ENCODE measurements around the gene ENOSF1.

- TF ChIP-seq, protein P1, sequence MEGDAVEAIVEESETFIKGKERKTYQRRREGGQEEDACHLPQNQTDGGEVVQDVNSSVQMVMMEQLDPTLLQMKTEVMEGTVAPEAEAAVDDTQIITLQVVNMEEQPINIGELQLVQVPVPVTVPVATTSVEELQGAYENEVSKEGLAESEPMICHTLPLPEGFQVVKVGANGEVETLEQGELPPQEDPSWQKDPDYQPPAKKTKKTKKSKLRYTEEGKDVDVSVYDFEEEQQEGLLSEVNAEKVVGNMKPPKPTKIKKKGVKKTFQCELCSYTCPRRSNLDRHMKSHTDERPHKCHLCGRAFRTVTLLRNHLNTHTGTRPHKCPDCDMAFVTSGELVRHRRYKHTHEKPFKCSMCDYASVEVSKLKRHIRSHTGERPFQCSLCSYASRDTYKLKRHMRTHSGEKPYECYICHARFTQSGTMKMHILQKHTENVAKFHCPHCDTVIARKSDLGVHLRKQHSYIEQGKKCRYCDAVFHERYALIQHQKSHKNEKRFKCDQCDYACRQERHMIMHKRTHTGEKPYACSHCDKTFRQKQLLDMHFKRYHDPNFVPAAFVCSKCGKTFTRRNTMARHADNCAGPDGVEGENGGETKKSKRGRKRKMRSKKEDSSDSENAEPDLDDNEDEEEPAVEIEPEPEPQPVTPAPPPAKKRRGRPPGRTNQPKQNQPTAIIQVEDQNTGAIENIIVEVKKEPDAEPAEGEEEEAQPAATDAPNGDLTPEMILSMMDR (IDR thresholded peaks at IDR 0.05) = no peak
- TF ChIP-seq POLR2A (IDR thresholded peaks at IDR 0.05) = no peak
Observed at GRCh38 chr18:678482-679182, 33.8 kb downstream of the ENOSF1 start.
